OCI-M1 (cell line): ENCODE measurements around the gene PFKP.

Experiments
- DNase-seq: peaks from one replicate; lab custom pipeline; 2025; lab: John Stamatoyannopoulos, UW

PFKP gene

DNA sequence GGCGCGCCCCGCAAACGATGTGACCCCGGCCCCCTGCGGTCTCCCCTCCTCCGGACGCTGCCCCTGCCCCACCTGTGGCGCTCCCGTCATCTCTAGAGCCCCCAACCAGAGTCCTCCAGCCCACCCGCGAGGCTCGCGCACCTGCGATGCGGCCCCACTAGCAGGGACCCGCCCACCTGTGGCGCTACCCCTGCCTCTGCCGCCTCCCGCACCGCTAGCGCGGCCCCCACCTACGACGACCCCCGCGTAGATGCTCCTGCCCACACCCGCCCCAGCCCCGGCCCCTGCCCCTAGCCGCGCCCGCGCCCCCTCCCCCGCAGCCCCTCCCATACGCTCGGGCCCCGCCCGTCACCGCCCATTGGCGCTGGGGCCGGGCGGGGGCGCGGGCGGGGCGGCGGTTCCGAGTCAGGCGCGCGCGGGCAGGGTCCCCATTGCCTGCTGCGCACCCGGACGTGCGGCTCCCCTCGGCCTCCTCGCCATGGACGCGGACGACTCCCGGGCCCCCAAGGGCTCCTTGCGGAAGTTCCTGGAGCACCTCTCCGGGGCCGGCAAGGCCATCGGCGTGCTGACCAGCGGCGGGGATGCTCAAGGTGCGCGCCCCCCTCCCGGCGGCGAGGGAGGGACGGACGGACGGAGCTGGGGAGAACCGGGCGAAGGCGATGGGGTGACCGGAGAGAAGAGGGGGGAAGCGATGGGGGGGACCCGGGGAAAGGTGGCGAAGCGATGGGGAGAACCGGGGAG lies at the start of gene PFKP:
Gene PFKP (plus strand): TSS at position 431 of the 741 bp plus-strand sequence. CDS start 48 bp downstream, at position 479.
- peak; percentile 55 for DNase-seq

DNA sequence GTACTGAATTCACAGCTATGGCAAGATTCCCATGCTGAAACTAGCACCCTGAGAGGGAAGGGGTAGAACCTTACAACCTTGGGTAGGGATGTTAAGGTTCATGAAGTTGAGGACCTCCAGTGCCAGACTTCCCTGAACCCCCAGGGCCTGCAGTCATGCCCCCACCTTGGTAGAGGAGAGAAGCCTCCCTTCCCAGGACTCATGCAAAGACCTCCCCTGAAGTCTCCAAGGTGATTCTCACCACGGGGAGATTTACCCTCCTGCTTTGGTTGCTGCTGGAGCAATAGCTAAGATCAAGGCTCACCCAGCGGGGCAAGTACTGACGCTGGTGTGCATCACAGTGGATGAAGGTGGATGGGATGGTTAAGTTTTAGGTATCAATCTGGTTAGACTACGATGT lies 49.1 kb upstream of the PFKP start:
- DNase-seq = no peak

- DNase-seq = no peak
Observed at GRCh38 chr10:3020311-3020710, 47.0 kb upstream of the PFKP start.

GRCh38 chr10:3020881-3021280 lies 46.5 kb upstream of the PFKP start:
- DNase-seq = no peak

DNA sequence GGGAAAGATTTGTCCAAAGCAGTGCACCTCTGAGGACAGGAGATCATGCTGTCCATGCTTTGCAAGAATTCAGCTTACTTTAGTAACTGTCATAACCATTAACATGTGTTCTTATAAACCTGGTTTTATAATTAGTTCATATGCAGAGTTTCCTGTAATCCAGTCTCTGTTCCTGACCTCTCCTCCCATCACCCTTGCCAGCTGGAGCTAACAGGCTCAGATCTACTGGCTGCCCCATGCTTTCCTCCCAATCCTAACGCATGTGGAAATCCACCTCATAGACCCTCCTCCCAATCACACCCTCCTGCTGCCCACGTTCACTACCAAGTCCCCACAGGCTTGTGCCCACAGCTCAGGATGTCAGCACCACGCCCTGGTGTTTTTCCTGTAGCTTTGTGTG lies 45.3 kb upstream of the PFKP start:
- no peak for DNase-seq

DNA sequence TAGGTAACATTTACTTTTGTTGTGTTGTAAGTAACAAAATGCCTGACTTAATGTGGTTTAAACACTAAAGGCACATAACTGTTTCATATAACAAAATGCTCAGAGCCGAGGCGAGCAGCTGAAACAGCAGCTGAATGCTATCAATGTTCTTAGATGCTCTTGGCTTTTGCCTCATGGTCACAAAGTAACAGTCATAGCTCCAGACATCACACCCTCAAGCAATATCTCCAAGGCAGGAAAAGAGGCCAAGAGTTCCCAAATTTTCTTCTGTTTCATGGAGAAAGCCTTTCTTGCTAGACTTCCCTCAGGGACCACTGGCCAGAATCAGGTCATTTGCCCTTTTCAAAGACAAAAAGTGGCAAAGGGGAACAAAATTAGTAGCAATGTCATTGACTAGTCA lies 43.5 kb upstream of the PFKP start:
- no peak for DNase-seq

DNA sequence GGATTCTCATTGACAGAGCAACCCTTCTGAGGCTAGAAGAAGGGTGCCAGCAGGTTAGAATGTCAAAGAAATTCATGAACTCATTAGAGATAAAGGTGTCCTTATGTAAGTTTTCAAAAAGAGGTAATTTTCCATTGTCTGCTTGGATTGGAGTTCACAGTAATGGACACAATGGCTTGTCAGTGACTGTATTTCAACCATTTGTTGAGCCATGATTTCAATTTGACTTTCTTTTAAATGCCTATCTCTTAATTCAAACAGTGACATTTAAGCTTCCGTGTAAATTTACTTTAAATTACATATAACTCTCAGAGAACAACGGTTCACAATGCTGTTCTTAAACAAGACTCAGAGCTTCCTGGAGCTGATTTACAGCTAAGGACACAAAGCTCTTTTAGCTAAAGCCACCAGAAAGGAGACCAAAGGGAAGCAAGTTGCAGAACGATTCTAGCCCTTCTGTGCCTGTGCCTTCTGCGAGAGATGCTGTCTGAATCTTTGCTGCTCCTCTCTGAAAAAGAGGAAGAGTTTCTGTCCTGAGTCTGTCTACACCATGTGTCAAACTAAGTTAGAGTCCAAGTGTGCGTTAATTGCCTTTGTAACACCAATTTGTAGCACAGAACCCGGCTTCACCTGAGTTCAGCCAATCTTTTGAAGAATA lies 42.2 kb upstream of the PFKP start:
- DNase-seq = no peak

GRCh38 chr10:3027866-3028265 lies 39.5 kb upstream of the PFKP start:
- no peak for DNase-seq

DNA sequence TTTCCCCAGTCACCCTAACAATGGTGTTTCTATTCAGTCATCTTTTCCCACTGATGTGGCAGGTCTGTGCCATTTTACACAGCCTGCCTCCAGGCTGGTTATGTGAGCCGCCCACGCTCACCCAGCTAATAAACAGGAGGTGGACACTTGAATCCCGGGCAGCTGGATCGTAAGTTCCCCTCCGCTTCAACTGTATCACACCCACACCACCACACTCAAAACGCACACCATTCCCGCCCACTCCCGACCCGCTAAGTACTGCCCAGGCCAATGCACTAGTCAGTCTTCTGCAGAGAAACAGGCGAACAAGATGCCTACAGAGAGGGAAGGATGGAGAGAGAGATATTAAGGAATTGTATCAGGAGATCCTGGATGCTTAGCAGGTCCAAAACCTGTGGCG lies 38.9 kb upstream of the PFKP start:
- DNase-seq = no peak

GRCh38 chr10:3030765-3031164 lies 36.6 kb upstream of the PFKP start:
- DNase-seq = no peak

- no peak for DNase-seq
Observed at GRCh38 chr10:3031490-3031889, 35.9 kb upstream of the PFKP start.

DNA sequence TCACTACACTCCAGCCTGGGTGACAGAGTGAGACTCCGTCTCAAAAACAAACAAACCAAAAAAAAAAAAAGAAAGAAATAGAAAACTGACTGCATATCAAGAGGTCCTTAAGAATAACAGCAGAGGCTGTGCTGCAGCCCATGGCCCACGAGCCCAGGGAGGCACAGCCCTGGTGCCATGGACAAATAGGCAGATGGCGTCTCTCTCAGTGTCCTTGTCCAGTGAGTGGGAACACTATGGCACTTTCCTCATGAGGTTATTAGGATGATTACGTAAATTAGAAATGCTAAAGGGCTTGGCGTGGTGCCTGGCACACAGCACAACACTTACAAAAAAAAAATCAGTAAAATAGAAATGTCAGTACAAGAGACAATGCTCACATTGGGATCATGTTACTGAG lies 33.4 kb upstream of the PFKP start:
- DNase-seq = no peak

GRCh38 chr10:3034616-3035015 lies 32.7 kb upstream of the PFKP start:
- no peak for DNase-seq

DNA sequence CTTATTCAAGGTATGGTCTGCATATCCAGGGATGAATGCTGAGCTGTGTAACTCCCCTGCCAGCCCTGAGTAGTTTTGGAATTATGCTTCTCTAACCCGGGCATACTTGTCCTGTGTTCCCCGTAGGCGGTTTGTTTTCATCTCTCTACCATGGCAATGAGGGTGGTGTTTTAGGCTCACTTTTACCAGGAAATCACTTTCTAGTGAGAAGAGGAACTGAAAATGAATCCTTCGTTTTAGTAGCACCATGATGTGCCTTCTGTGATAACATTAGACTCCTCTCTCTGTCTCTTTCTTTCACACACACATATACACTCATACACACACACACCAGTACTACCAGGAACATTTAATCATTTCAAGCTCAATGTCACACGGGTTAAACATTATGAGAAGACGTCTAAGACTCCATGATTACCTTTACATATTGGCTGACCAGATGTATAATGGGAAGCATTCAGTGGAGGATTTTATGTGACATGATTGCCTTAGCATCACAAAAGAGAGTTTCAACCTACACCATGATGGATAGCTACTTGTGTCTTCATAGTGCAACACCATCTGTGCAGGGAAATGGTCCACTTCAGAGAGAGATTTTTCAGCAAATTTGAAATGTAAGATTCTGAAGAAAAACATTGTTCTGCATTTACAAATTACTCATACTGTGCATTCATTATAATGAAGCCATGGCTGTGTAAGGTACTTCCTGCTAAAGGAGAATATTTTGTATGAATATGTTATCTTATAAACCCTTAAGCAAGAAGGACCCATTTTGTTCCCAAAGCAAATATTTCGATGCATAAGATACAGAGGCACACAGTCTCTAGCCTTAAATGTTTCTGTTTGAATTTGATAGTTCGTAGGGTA lies 31.0 kb upstream of the PFKP start:
- DNase-seq = peak; percentile 3

- DNase-seq = no peak
Observed at GRCh38 chr10:3037182-3037581, 30.2 kb upstream of the PFKP start.

GRCh38 chr10:3040069-3040468 lies 27.3 kb upstream of the PFKP start:
- no peak for DNase-seq

DNA sequence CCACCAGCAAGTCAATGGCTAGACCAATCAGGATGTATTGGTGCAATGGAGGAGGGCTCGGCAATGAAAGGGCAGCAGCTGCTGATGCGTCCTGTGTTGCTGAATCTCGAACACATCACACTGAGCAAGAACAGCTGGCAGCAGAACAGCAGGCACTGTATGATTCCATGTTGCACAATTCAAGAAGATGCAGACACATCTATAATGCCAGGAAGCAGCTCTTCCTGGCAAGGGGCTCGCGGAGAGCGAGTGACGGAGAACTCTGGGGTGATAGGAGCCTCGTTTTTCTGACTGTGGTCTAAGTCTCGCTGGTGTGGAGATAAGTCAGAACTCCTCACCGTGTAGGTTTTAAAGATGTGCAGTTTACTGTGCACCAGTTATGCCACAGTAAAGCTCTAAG lies 24.8 kb upstream of the PFKP start:
- DNase-seq = no peak

DNA sequence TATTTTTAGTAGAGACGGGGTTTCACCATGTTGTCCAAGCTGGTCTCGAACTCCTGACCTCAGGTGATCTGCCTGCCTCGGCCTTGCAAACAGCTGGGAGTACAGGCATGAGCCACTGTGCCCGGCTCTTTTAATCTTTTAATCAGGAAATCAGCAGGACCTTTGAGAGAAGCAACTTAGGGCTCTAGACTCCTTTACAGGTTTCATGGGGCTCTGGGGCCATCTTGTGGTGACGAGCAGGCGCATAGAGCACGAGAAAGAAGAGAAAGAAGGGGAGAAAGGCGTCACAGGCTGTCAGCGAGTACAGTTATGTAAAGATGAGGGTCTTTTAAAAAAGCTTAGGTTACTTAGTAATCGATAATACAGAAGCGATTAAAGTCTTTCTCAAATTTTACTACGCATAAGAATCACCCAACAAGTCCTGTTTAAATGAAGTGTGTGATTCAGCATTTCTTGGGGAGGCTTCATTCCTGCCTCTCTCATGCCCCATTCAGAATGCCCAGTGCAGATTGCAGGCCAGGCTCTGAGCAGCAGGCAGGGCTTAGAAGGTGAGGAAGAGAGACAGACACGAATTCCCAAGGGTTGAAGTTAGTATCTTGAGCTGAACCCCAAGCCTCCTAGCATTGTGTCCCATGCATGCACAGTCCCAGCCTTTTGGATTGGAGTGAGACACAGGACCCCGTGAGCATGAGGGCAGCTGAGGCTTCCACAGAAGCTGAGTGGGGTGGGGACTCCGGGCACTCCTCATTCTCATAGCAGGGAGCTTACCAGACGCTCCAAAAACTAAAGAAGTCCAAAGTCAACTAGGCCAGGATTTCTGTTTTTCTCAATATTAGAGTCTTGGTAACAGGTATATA lies 23.6 kb upstream of the PFKP start:
- peak; percentile 88 for DNase-seq

GRCh38 chr10:3045471-3046209 lies 21.7 kb upstream of the PFKP start:
- peak; percentile 71 for DNase-seq

- no peak for DNase-seq
Observed at GRCh38 chr10:3046210-3046779, 21.1 kb upstream of the PFKP start.
